Gastrocnemius medialis (tissue), 4 donors: ENCODE measurements around the gene PRKCE. TPM values are rescaled to one million over a fixed set of nuclear protein-coding genes. Genes with fewer than 3 reads are reported as not detected.
A peak's percentile ranks its signal among the peaks of the same experiment; 100 is the strongest.

ENCODE experiments used
- ATAC-seq, 2 donors: fragments of 150-250 bp; one replicate each; pipeline ENCODE4 v1.9.1; 2016
- DNase-seq, 2 donors: peaks; one replicate each; pipeline ENCODE4 v3.0.0-alpha.2; 2019
- H3K27ac ChIP-seq, 4 donors: fragments of 200-600 bp; sonication (generic); 1 replicate in 1 of 4; 2 replicates in 3 of 4; pipeline ENCODE4 v1.5.1; 2016 to 2018; ENCODE audit warnings: mild to moderate bottlenecking in 2 of 4, moderate library complexity in 1 of 4
- H3K27me3 ChIP-seq, 3 donors: fragments of 200-600 bp; sonication (generic) in 2 of 3; 1 replicate in 1 of 3; 2 replicates in 2 of 3; pipeline versions ENCODE4 v1.5.1 to v1.6.0; 2016 to 2019; ENCODE audit warnings: mild to moderate bottlenecking in 1 of 3, moderate library complexity in 1 of 3
- H3K36me3 ChIP-seq, 2 donors: fragments of 200-600 bp; sonication (generic) in 1 of 2; one replicate each; pipeline ENCODE4 v1.5.1; 2017 to 2018
- H3K4me1 ChIP-seq, 2 donors: fragments of 200-600 bp; sonication (generic) in 1 of 2; one replicate each; pipeline ENCODE4 v1.5.1; 2016 to 2017; ENCODE audit warnings: mild to moderate bottlenecking in 2 of 2
- H3K4me3 ChIP-seq, 4 donors: fragments of 200-600 bp; sonication (generic) in 3 of 4; 1 replicate in 1 of 4; 2 replicates in 3 of 4; pipeline ENCODE4 v1.5.1; 2016 to 2019; ENCODE audit warnings: mild to moderate bottlenecking in 2 of 4
- H3K9me3 ChIP-seq, 3 donors: fragments of 200-600 bp; sonication (generic) in 2 of 3; 1 replicate in 1 of 3; 2 replicates in 2 of 3; pipeline ENCODE4 v1.5.1; 2016 to 2019
- CTCF ChIP-seq, 5 experiments: fragments of 450-650 bp in 3 of 5; fragments of 200-600 bp in 2 of 5; sonication (generic) in 2 of 5; IDR thresholded peaks in 4 of 5; conservative IDR thresholded peaks in 1 of 5; 1 replicate in 4 of 5; 2 replicates in 1 of 5; pipeline ENCODE4 v1.5.1; 2016 to 2019; ENCODE audit warnings: antibody characterized with exemption in 5 of 5, mild to moderate bottlenecking in 3 of 5, moderate library complexity in 3 of 5
- POLR2A ChIP-seq, 2 donors: fragments of 450-650 bp; IDR thresholded peaks; one replicate each; pipeline ENCODE4 v1.6.1; 2017; ENCODE audit warnings: antibody characterized with exemption in 2 of 2, mild to moderate bottlenecking in 2 of 2, moderate library complexity in 2 of 2
- in situ Hi-C, 4 donors: fragments of 200-750 bp; cut with MboI; loops; one replicate each; pipeline versions ENCODE4 v1.15.0 to v1.8.0; 2017; ENCODE audit warnings: low sequenced_read_pairs in 4 of 4
- intact Hi-C: fragments of 100-400 bp; cut with DNase I; formaldehyde crosslinking; loops from one replicate; pipeline ENCODE4 v1.15.1; 2023; ENCODE audit warnings: low total_unique reads
- total RNA-seq, 4 donors: library from RNA; depleted of rRNA; stranded (reverse); fragments of >200 nt; gene quantifications; one replicate each; pipeline versions ENCODE4 v1.1.0 to v1.2.3, GENCODE V29; 2016

Gene PRKCE
- total RNA-seq, 4 donors from 2014 or later: 5.8 to 28.9 (median 11.8) TPM

- no peaks in the 10 kb centered on the region for H3K36me3 ChIP-seq
- no peaks in the 10 kb centered on the region for H3K9me3 ChIP-seq
- peaks cover 6 to 25% of the 10 kb centered on the region in 2 donors for H3K4me1 ChIP-seq
- no peak overlapping the region for H3K4me3 ChIP-seq
- ATAC-seq (no peak), DNase-seq (no peak)
- H3K27me3 ChIP-seq: no peaks in the 10 kb centered on the region
- intact Hi-C loops (no loop called here), in situ Hi-C loops (no loop called here)
- TF ChIP-seq POLR2A (IDR thresholded peaks at IDR 0.05) (no peak), CTCF (IDR thresholded peaks at IDR 0.05 in 4 of 5, conservative IDR thresholded peaks at IDR 0.05 in 1 of 5) (no peak)
- H3K27ac ChIP-seq: no peak overlapping the region
These were observed 240.9 kb downstream of the PRKCE start for GRCh38 chr2:45892425-45892745.

GRCh38 chr2:45892757-45893156, 241.3 kb downstream of the PRKCE start:
- H3K4me1 ChIP-seq: peaks cover 6 to 22% of the 10 kb centered on the region in 2 donors
- ATAC-seq: no peak
- H3K9me3 ChIP-seq: no peaks in the 10 kb centered on the region
- no peak for DNase-seq
- no peak overlapping the region for H3K4me3 ChIP-seq
- H3K27ac ChIP-seq: no peak overlapping the region
- TF ChIP-seq CTCF (IDR thresholded peaks at IDR 0.05 in 4 of 5, conservative IDR thresholded peaks at IDR 0.05 in 1 of 5) (no peak), POLR2A (IDR thresholded peaks at IDR 0.05) (no peak)
- no peaks in the 10 kb centered on the region for H3K36me3 ChIP-seq
- in situ Hi-C loops: no loop called here
- no peaks in the 10 kb centered on the region for H3K27me3 ChIP-seq
- intact Hi-C loops: no loop called here

DNA sequence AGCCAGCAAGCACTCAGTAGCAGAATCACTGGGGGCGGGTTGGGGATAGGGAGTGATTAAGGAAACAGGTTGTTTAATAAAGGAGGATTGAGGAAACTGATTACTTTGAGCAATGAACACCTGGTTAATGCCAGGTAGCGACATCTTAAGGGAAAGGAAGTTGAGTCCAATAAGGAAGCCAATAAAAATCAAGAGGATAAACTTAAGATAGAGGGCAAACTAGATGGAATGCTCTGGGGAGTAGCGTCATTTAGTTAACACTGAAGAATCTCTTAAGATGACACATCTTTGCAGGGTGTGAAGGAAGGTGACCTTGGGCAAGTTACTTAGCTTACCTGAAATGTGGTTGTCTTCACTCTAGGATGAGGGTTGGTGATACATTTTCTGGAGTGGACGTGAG, 242.7 kb downstream of the PRKCE start:
- no peaks in the 10 kb centered on the region for H3K36me3 ChIP-seq
- H3K4me1 ChIP-seq: peaks cover 7 to 23% of the 10 kb centered on the region in 2 donors
- no peaks in the 10 kb centered on the region for H3K27me3 ChIP-seq
- no peaks in the 10 kb centered on the region for H3K9me3 ChIP-seq
- DNase-seq (no peak), ATAC-seq (no peak)
- in situ Hi-C loops: no loop called here
- TF ChIP-seq CTCF (IDR thresholded peaks at IDR 0.05 in 4 of 5, conservative IDR thresholded peaks at IDR 0.05 in 1 of 5) (no peak), POLR2A (IDR thresholded peaks at IDR 0.05) (no peak)
- intact Hi-C loops: no loop called here
- H3K27ac ChIP-seq: no peak overlapping the region
- no peak overlapping the region for H3K4me3 ChIP-seq

GRCh38 chr2:45895241-45895861, 243.9 kb downstream of the PRKCE start:
- Histone ChIP-seq H3K36me3 (no peaks in the 10 kb centered on the region), H3K27ac (no peak overlapping the region), H3K4me3 (no peak overlapping the region), H3K9me3 (no peaks in the 10 kb centered on the region), H3K4me1 (peaks cover 9 to 23% of the 10 kb centered on the region in 2 donors), H3K27me3 (no peaks in the 10 kb centered on the region)
- DNase-seq: no peak
- TF ChIP-seq CTCF (IDR thresholded peaks at IDR 0.05 in 4 of 5, conservative IDR thresholded peaks at IDR 0.05 in 1 of 5) (no peak), POLR2A (IDR thresholded peaks at IDR 0.05) (no peak)
- in situ Hi-C loops (no loop called here), intact Hi-C loops (no loop called here)
- ATAC-seq: no peak

DNA sequence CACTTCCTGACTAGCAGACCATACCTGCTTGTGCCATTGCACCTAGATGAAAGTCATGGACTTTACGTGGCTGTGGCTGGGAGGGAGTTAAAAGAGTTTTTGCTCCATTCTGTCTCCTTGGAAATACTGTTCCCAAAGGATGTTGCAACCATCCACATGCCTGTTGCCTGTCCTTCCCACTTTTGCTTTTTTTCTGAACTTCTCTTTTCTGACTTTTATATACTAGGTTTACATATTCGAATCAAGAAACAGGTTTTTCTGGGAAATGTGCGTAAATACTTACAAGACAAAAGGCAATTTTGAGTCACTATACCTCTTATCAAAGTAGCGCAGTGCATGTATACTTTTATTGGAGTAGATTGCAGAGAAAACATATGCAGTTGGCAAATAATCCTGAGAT, 244.8 kb downstream of the PRKCE start:
- in situ Hi-C loops: no loop called here
- Histone ChIP-seq H3K9me3 (no peaks in the 10 kb centered on the region), H3K27ac (no peak overlapping the region), H3K27me3 (no peaks in the 10 kb centered on the region), H3K36me3 (no peaks in the 10 kb centered on the region), H3K4me3 (no peak overlapping the region), H3K4me1 (peaks cover 9 to 22% of the 10 kb centered on the region in 2 donors)
- intact Hi-C loops: no loop called here
- ATAC-seq: peak in 1 of 2 donors; percentile 22
- no peak for DNase-seq
- no peak for TF ChIP-seq CTCF (IDR thresholded peaks at IDR 0.05 in 4 of 5, conservative IDR thresholded peaks at IDR 0.05 in 1 of 5)
- TF ChIP-seq POLR2A (IDR thresholded peaks at IDR 0.05): no peak
